Neural cell (in vitro differentiated cells): ENCODE measurements around the gene UNC5B. TPM values are rescaled to one million over a fixed set of nuclear protein-coding genes. Genes with fewer than 3 reads are reported as not detected.

Source experiments
- H2AFZ ChIP-seq: fragments of 200-600, 300-800 bp; sonication (generic), shearing (Covaris generic); 2 replicates; pipeline ENCODE4 v1.6.0; 2014; ENCODE audit warnings: low read depth, mild to moderate bottlenecking, antibody characterized with exemption, low read length, moderate library complexity
- H3F3A ChIP-seq: fragments of 200-600 bp; shearing (Covaris generic); 2 replicates; pipeline ENCODE4 v1.6.1; 2016; ENCODE audit warnings: mild to moderate bottlenecking, moderate library complexity, mixed read lengths, antibody characterized with exemption, low read length; ENCODE audit not compliant: insufficient read depth, poor library complexity, severe bottlenecking
- H3K27ac ChIP-seq: fragments of 200-600, 300-800 bp; sonication (generic), shearing (Covaris generic); 2 replicates; pipeline ENCODE4 v1.5.1; 2014; ENCODE audit warnings: mild to moderate bottlenecking, low read length, moderate library complexity
- H3K27me3 ChIP-seq: fragments of 300-800, 200-600 bp; sonication (generic), shearing (Covaris generic); 2 replicates; pipeline ENCODE4 v1.6.0; 2014; ENCODE audit warnings: mild to moderate bottlenecking, low read depth, low read length, moderate library complexity; ENCODE audit not compliant: insufficient read depth
- H3K36me3 ChIP-seq: fragments of 300-800, 200-600 bp; sonication (generic), shearing (Covaris generic); 2 replicates; pipeline ENCODE4 v1.5.1; 2014; ENCODE audit warnings: mild to moderate bottlenecking, antibody characterized with exemption, low read length, moderate library complexity; ENCODE audit not compliant: insufficient read depth
- H3K4me2 ChIP-seq: fragments of 300-800, 200-600 bp; sonication (generic), shearing (Covaris generic); 2 replicates; pipeline ENCODE4 v1.6.0; 2014; ENCODE audit warnings: mild to moderate bottlenecking, low read length
- H3K4me3 ChIP-seq: fragments of 300-800, 200-600 bp; sonication (generic), shearing (Covaris generic); 2 replicates; pipeline ENCODE4 v1.5.1; 2014; ENCODE audit warnings: mild to moderate bottlenecking, low read length, moderate library complexity
- H3K79me2 ChIP-seq: fragments of 200-600 bp; shearing (Covaris generic); replicated peaks from 2 replicates; pipeline ENCODE4 v1.6.0; 2014; ENCODE audit warnings: mild to moderate bottlenecking, low read length, moderate library complexity; ENCODE audit not compliant: insufficient read depth
- H3K9ac ChIP-seq: fragments of 300-800, 200-600 bp; sonication (generic), shearing (Covaris generic); 2 replicates; pipeline ENCODE4 v1.6.1; 2016; ENCODE audit warnings: mild to moderate bottlenecking, low read length, mixed read lengths
- H3K9me2 ChIP-seq: fragments of 200-600 bp; shearing (Covaris generic); 2 replicates; pipeline ENCODE4 v1.6.1; 2016; ENCODE audit warnings: mild to moderate bottlenecking, low read length, mixed read lengths; ENCODE audit not compliant: insufficient read depth
- H3K9me3 ChIP-seq: fragments of 200-600, 300-800 bp; sonication (generic), shearing (Covaris generic); 2 replicates; pipeline ENCODE4 v1.6.1; 2016; ENCODE audit warnings: mild to moderate bottlenecking, mixed run types, low read length, moderate library complexity, mixed read lengths
- H4K20me1 ChIP-seq: fragments of 200-600 bp; shearing (Covaris generic); 2 replicates; pipeline ENCODE4 v1.6.1; 2016; ENCODE audit warnings: mild to moderate bottlenecking, mixed run types; ENCODE audit not compliant: insufficient read depth
- CTCF ChIP-seq: fragments of 450-650 bp; IDR thresholded peaks from 2 replicates; pipeline ENCODE4 v1.5.1; 2014; ENCODE audit warnings: antibody characterized with exemption, mild to moderate bottlenecking, moderate library complexity; ENCODE audit not compliant: poor library complexity, severe bottlenecking
- EP300 ChIP-seq: fragments of 450-650 bp; conservative IDR thresholded peaks from 2 replicates; pipeline ENCODE4 v1.6.1; 2014; ENCODE audit warnings: antibody characterized with exemption, mild to moderate bottlenecking, moderate library complexity; ENCODE audit not compliant: poor library complexity, severe bottlenecking
- EZH2 ChIP-seq: fragments of 200-600, 300-800 bp; shearing (Covaris generic), sonication (generic); IDR thresholded peaks from 2 replicates; pipeline ENCODE4 v1.6.1; 2014; ENCODE audit warnings: antibody characterized with exemption, low read length, borderline replicate concordance, mild to moderate bottlenecking; ENCODE audit not compliant: insufficient read depth, poor library complexity, severe bottlenecking
- MXI1 ChIP-seq: fragments of 450-650 bp; conservative IDR thresholded peaks from 2 replicates; pipeline ENCODE4 v1.6.1; 2014; ENCODE audit warnings: antibody characterized with exemption, mild to moderate bottlenecking; ENCODE audit not compliant: poor library complexity, severe bottlenecking
- POLR2AphosphoS5 ChIP-seq: IDR thresholded peaks from 2 replicates; pipeline ENCODE4 v1.6.1; 2012
- RAD21 ChIP-seq: fragments of 450-650 bp; conservative IDR thresholded peaks from 2 replicates; pipeline ENCODE4 v1.6.1; 2014; ENCODE audit warnings: antibody characterized with exemption, mild to moderate bottlenecking, moderate library complexity
- SMC3 ChIP-seq: fragments of 450-650 bp; conservative IDR thresholded peaks from 2 replicates; pipeline ENCODE4 v1.6.1; 2014; ENCODE audit warnings: antibody characterized with exemption, mild to moderate bottlenecking, moderate library complexity; ENCODE audit not compliant: poor library complexity
- TAF1 ChIP-seq: IDR thresholded peaks from 2 replicates; pipeline ENCODE4 v1.6.1; 2012; ENCODE audit warnings: low read depth
- polyA plus RNA-seq: library from polyadenylated mRNA; depleted of rRNA; stranded (reverse); fragments of >200 nt; gene quantifications from 2 replicates; pipeline ENCODE4 v1.2.3, GENCODE V29; 2014
- TF ChIP-seq, protein P1 (sequence below): IDR thresholded peaks from 2 replicates; pipeline ENCODE4 v1.6.1; 2012; ENCODE audit warnings: borderline replicate concordance

The UNC5B gene
- polyA plus RNA-seq, 1 donor from 2014 or later, result 2.0 TPM

DNA sequence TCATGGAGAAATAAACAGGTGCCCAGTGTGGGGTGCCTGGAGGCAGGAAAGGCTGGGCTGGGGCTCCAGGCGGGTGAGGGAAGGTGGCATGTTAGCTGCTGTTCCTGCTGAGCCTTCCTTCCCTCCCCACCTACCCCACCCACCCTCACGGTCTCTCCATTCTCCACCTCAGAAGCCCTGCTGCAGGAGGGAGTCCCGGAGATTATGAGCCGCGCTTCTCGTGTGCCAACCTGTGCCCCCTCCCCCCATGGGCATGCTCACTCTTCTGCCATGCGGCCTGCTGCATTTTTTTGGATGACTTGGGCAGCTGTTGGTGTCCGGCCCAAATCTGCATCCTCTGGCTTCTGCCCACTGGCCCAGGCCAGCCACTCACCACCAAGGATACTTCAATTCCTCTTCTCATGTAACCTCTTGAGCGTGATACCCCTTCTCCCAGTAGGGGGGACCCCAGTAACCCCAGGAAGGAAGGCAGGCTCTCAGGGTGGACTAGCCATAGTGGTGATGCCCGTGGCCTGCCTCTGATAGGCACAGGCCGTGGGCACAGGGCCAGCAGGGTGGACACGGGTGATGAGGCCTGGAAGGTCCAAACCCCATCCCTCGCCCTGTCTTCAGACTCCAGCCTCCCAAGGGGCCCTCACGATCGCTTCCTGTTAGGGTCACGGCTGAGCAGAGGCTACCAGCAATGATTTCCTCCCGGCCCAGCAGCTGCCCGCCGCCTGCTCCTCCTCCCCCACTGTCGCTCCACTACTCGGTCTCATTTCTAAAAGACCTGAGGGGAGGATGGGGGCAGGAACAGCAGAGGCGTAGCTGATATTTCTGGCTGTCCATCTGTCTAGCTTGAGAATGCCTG is 27.8 kb downstream of the UNC5B start:
- Histone ChIP-seq H3F3A (no peaks in the 10 kb centered on the region), H3K9me2 (no peaks in the 10 kb centered on the region), H3K4me2 (no peak overlapping the region), H3K79me2 (no peaks in the 10 kb centered on the region), H3K27me3 (no peaks in the 10 kb centered on the region), H3K36me3 (no peaks in the 10 kb centered on the region), H3K9ac (no peak overlapping the region), H3K4me3 (no peak overlapping the region), H2AFZ (no peak overlapping the region), H3K9me3 (no peaks in the 10 kb centered on the region), H4K20me1 (no peaks in the 10 kb centered on the region), H3K27ac (no peak overlapping the region)
- TF ChIP-seq EP300 (no peak), SMC3 (no peak), RAD21 (no peak), TAF1 (no peak), POLR2AphosphoS5 (no peak), MXI1 (no peak), EZH2 (no peak), CTCF (no peak)
- TF ChIP-seq, protein P1, sequence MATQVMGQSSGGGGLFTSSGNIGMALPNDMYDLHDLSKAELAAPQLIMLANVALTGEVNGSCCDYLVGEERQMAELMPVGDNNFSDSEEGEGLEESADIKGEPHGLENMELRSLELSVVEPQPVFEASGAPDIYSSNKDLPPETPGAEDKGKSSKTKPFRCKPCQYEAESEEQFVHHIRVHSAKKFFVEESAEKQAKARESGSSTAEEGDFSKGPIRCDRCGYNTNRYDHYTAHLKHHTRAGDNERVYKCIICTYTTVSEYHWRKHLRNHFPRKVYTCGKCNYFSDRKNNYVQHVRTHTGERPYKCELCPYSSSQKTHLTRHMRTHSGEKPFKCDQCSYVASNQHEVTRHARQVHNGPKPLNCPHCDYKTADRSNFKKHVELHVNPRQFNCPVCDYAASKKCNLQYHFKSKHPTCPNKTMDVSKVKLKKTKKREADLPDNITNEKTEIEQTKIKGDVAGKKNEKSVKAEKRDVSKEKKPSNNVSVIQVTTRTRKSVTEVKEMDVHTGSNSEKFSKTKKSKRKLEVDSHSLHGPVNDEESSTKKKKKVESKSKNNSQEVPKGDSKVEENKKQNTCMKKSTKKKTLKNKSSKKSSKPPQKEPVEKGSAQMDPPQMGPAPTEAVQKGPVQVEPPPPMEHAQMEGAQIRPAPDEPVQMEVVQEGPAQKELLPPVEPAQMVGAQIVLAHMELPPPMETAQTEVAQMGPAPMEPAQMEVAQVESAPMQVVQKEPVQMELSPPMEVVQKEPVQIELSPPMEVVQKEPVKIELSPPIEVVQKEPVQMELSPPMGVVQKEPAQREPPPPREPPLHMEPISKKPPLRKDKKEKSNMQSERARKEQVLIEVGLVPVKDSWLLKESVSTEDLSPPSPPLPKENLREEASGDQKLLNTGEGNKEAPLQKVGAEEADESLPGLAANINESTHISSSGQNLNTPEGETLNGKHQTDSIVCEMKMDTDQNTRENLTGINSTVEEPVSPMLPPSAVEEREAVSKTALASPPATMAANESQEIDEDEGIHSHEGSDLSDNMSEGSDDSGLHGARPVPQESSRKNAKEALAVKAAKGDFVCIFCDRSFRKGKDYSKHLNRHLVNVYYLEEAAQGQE, result no peak

DNA sequence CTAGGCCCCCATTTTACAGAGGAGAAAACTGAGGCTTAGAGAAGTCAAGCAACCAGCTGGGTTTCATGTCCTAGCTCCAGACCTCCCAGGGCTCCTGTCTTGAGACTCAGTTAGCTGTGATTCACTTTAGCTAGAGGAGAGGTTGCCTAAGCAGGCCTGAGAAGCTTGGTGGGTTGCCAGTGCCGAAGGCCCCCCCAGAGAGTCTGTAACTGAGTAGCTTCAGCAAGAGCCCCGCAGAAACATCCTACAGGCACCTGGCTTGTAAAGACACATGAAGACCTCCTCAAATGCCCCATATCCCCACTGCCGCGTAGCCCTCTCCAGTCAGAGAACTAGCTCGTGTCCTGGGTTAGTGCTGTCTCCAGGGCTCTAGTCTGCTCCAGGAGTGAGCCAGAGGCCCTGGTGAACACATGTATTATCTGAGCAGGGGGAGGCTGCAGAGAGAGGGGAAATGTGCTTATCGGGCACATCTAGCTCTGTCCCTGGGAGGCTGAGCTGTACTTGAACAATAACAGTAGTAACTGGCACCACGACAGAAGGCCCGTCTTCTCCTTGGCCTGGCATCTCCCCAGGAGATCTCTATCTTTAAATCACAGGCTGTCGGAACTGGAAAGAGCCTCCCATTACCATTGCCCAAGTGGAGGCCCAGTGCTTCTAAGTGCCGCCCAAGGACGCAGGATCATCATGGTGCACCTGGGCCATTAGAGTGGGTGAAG is 28.9 kb downstream of the UNC5B start:
- Histone ChIP-seq H2AFZ (no peak overlapping the region), H3K9ac (no peak overlapping the region), H4K20me1 (no peaks in the 10 kb centered on the region), H3K36me3 (no peaks in the 10 kb centered on the region), H3K9me2 (no peaks in the 10 kb centered on the region), H3K4me3 (no peak overlapping the region), H3K27me3 (no peaks in the 10 kb centered on the region), H3K27ac (no peak overlapping the region), H3K9me3 (no peaks in the 10 kb centered on the region), H3K4me2 (no peak overlapping the region), H3F3A (no peaks in the 10 kb centered on the region), H3K79me2 (no peaks in the 10 kb centered on the region)
- TF ChIP-seq RAD21 (no peak), SMC3 (no peak), POLR2AphosphoS5 (no peak), MXI1 (no peak), EZH2 (no peak), TAF1 (no peak), EP300 (no peak), CTCF (no peak)
- TF ChIP-seq, protein P1, result no peak
